Esophagus muscularis mucosa (tissue), 4 donors: Measurements from ENCODE around the gene RGL3. TPM values are rescaled to one million over a fixed set of nuclear protein-coding genes. Genes with fewer than 3 reads are reported as not detected.

ENCODE experiments used
- DNase-seq: peaks from one replicate; pipeline ENCODE4 v3.0.0-alpha.2; 2017; ENCODE audit errors: extremely low spot score
- H3K27ac ChIP-seq, 4 donors: fragments of 200-600 bp; sonication (generic); replicated peaks in 1 of 4; 1 replicate in 3 of 4; 2 replicates in 1 of 4; pipeline ENCODE4 v1.5.1; 2016 to 2019; ENCODE audit warnings: mild to moderate bottlenecking in 1 of 4
- H3K27me3 ChIP-seq, 4 donors: fragments of 200-600 bp; sonication (generic); one replicate each; pipeline versions ENCODE4 v1.5.1 to v1.6.0; 2016 to 2019
- H3K36me3 ChIP-seq, 4 donors: fragments of 200-600 bp; sonication (generic); one replicate each; pipeline ENCODE4 v1.5.1; 2016 to 2019
- H3K4me1 ChIP-seq, 4 donors: fragments of 200-600 bp; sonication (generic); one replicate each; pipeline ENCODE4 v1.5.1; 2016 to 2019
- H3K4me3 ChIP-seq, 4 donors: fragments of 200-600 bp; sonication (generic); 1 replicate in 2 of 4; 2 replicates in 2 of 4; pipeline ENCODE4 v1.5.1; 2016 to 2019; ENCODE audit warnings: mild to moderate bottlenecking in 4 of 4, moderate library complexity in 1 of 4
- H3K9me3 ChIP-seq, 4 donors: fragments of 200-600 bp; sonication (generic); 1 replicate in 3 of 4; 2 replicates in 1 of 4; pipeline ENCODE4 v1.5.1; 2016 to 2019
- EP300 ChIP-seq: sonication (generic); formaldehyde crosslinking; IDR thresholded peaks from one replicate; pipeline ENCODE4 v1.6.1; 2017; ENCODE audit warnings: antibody characterized with exemption
- POLR2A ChIP-seq: fragments of 450-650 bp; IDR thresholded peaks from one replicate; pipeline ENCODE4 v1.6.1; 2017; ENCODE audit warnings: antibody characterized with exemption, moderate library complexity, mild to moderate bottlenecking, low read depth
- POLR2AphosphoS5 ChIP-seq, 2 donors: sonication (generic); formaldehyde crosslinking; IDR thresholded peaks; one replicate each; pipeline ENCODE4 v1.6.1; 2017; ENCODE audit warnings: antibody characterized with exemption in 2 of 2
- WGBS: methylation state at CpG from one replicate; pipeline ENCODE4 v1.1.5; 2018; 5-methylcytosine and 5-hydroxymethylcytosine counted together
- intact Hi-C: fragments of 100-400 bp; cut with DNase I; formaldehyde crosslinking; loops from one replicate; pipeline ENCODE4 v1.15.1; 2023
- total RNA-seq, 4 donors: library from RNA; depleted of rRNA; stranded (reverse); fragments of >200 nt; gene quantifications; one replicate each; pipeline versions ENCODE4 v1.1.0 to v1.2.1, GENCODE V29; 2016
- TF ChIP-seq, protein P1 (sequence below), 3 experiments: fragments of 200-600 bp in 2 of 3; fragments of 450-650 bp in 1 of 3; sonication (generic) in 2 of 3; IDR thresholded peaks; one replicate each; pipeline ENCODE4 v1.5.1; 2017 to 2019; ENCODE audit warnings: antibody characterized with exemption in 3 of 3, mild to moderate bottlenecking in 2 of 3, moderate library complexity in 1 of 3

RGL3 gene
- total RNA-seq, 4 donors from 2014 or later = 1.2 to 7.9 (median 2.0) TPM

DNA sequence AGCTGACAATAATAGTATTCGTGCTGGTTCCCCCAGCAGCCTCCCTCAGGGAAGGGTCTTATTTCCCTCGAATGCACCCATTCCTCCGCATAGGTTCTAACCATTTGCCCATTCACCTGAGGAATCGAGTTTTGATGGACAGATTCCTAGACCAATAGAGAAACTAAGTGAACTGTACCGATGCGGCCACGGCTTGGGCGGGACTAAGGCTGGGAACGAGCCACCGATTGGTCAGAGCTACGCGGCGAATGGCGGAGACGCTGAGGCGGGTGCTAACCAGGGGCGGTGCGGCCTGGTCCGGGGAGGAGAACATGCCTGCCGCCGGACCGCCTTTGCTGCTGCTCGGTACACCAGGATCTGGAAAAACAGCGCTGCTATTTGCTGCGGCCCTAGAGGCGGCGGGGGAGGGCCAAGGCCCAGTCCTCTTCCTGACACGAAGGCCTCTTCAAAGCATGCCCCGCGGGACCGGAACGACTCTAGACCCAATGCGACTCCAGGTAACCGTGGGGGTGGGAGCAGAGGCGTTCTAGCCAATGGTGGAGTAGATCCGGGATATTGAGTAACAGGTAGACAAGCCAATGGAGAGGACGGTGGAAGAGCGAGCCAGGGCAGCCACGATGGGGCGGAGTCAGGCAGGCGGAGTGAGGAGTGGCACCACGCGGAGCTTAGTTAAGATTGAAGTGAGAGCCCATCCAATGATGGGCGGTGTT is 44.5 kb downstream of the RGL3 start, which contains the start of gene SWSAP1:
Gene SWSAP1 (plus strand): TSS at position 234 of the 710 bp plus-strand sequence. CDS start 15 bp downstream, at position 249.
- peaks cover 0 to 13% (median 8%) of the 10 kb centered on the region in 4 donors for H3K36me3 ChIP-seq
- H3K4me1 ChIP-seq = peaks cover 29 to 45% (median 44%) of the 10 kb centered on the region in 4 donors
- intact Hi-C loops = no loop called here
- no peaks in the 10 kb centered on the region for H3K9me3 ChIP-seq
- peak; percentile 99 for DNase-seq
- H3K27me3 ChIP-seq = no peaks in the 10 kb centered on the region
- peak within 1 kb of the TSS; percentile 59 to 78 (median 66) for H3K4me3 ChIP-seq
- TF ChIP-seq POLR2AphosphoS5 (IDR thresholded peaks at IDR 0.05) (peak; percentile 60 to 76), EP300 (no peak), POLR2A (no peak)
- TF ChIP-seq, protein P1, sequence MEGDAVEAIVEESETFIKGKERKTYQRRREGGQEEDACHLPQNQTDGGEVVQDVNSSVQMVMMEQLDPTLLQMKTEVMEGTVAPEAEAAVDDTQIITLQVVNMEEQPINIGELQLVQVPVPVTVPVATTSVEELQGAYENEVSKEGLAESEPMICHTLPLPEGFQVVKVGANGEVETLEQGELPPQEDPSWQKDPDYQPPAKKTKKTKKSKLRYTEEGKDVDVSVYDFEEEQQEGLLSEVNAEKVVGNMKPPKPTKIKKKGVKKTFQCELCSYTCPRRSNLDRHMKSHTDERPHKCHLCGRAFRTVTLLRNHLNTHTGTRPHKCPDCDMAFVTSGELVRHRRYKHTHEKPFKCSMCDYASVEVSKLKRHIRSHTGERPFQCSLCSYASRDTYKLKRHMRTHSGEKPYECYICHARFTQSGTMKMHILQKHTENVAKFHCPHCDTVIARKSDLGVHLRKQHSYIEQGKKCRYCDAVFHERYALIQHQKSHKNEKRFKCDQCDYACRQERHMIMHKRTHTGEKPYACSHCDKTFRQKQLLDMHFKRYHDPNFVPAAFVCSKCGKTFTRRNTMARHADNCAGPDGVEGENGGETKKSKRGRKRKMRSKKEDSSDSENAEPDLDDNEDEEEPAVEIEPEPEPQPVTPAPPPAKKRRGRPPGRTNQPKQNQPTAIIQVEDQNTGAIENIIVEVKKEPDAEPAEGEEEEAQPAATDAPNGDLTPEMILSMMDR (IDR thresholded peaks at IDR 0.05) = peak in 1 of 3 experiments; percentile 16
- WGBS = 0% methylated on average over 42 of the region's 44 CpGs
- peak within 1 kb of the TSS; percentile 84 to 95 (median 90) for H3K27ac ChIP-seq

DNA sequence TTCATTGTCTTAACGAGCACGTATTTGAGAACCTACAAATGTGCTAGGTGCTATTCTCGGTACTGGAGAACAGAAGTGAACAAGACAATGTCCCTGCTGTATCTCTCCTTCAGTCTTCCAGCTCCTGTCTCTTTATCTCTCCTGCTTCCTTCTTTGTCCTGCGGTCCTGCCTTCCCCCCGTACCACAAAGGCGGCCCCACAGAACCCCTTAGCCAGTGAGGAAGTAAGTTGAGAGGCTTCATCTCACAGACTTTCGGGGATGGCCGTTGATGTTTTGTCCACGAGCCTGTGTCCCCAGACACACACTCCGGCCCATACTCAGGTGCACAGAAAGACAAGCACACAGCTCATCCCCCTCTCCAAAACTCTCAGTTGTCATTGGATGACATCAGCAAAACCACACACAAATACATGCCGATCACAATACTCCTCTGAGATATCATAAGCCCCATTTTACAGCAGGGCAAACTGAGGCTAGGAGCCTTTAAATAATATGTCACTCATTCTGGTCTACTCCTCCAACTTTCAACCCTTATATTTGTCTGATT is 45.2 kb downstream of the RGL3 start:
- H3K27ac ChIP-seq = peak overlapping the region; percentile 84 to 95 (median 90)

GRCh38 chr19:11373166-11373884 is 45.8 kb downstream of the RGL3 start:
- 42% methylated on average over 10 of the region's 10 CpGs for WGBS
- no peak for DNase-seq
- Histone ChIP-seq H3K9me3 (no peaks in the 10 kb centered on the region), H3K27me3 (no peaks in the 10 kb centered on the region), H3K4me3 (no peak overlapping the region), H3K36me3 (peaks cover 0 to 14% (median 12%) of the 10 kb centered on the region in 4 donors), H3K4me1 (peaks cover 29 to 42% (median 40%) of the 10 kb centered on the region in 4 donors), H3K27ac (no peak overlapping the region)
- no peak for TF ChIP-seq EP300
- TF ChIP-seq POLR2AphosphoS5 (IDR thresholded peaks at IDR 0.05) = no peak
- no peak for TF ChIP-seq POLR2A
- TF ChIP-seq, protein P1 (IDR thresholded peaks at IDR 0.05) = no peak
- intact Hi-C loops = no loop called here

More for the DNA sequence above, 45.2 kb downstream of the RGL3 start:
- intact Hi-C loops = no loop called here
- H3K4me1 ChIP-seq = peaks cover 29 to 45% (median 44%) of the 10 kb centered on the region in 4 donors
- H3K36me3 ChIP-seq = peaks cover 0 to 19% (median 11%) of the 10 kb centered on the region in 4 donors
- 28% methylated on average over 10 of the region's 11 CpGs for WGBS
- H3K9me3 ChIP-seq = no peaks in the 10 kb centered on the region
- DNase-seq = no peak
- TF ChIP-seq POLR2A = no peak
- TF ChIP-seq POLR2AphosphoS5 (IDR thresholded peaks at IDR 0.05) = no peak
- TF ChIP-seq EP300 = no peak
- TF ChIP-seq, protein P1 (IDR thresholded peaks at IDR 0.05) = no peak
- peak overlapping the region; percentile 59 to 78 (median 66) for H3K4me3 ChIP-seq
- H3K27me3 ChIP-seq = no peaks in the 10 kb centered on the region

DNA sequence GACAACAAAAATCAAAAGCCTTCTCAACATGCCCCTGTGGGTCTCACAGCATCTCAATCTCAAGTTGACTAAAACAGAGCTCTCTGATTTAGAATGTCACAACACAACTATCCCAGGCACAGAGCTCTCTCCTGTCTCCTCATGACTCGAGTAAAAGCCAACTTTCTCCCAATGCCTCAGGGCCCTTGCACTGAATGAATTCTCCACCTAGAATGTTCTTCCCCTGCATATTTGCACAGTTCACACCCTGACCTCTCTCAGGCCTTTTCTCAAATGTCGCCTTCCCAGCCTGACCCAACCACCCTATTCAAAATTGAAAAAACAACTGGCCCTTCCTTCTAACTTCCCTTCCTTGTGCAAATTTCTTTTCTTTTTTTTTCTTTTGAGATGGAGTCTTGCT is 48.4 kb downstream of the RGL3 start:
- Histone ChIP-seq H3K36me3 (peaks cover 0 to 23% (median 18%) of the 10 kb centered on the region in 4 donors), H3K4me1 (peaks cover 12 to 18% (median 14%) of the 10 kb centered on the region in 4 donors), H3K4me3 (no peak overlapping the region), H3K27ac (no peak overlapping the region), H3K9me3 (no peaks in the 10 kb centered on the region), H3K27me3 (no peaks in the 10 kb centered on the region)
- no peak for DNase-seq
- 88% methylated on average over 2 of the region's 2 CpGs for WGBS
- TF ChIP-seq, protein P1 (IDR thresholded peaks at IDR 0.05) = no peak
- no peak for TF ChIP-seq POLR2A
- TF ChIP-seq POLR2AphosphoS5 (IDR thresholded peaks at IDR 0.05) = no peak
- TF ChIP-seq EP300 = no peak
- intact Hi-C loops = no loop called here
